Measurements from ENCODE around the gene CHSY3.

DNA sequence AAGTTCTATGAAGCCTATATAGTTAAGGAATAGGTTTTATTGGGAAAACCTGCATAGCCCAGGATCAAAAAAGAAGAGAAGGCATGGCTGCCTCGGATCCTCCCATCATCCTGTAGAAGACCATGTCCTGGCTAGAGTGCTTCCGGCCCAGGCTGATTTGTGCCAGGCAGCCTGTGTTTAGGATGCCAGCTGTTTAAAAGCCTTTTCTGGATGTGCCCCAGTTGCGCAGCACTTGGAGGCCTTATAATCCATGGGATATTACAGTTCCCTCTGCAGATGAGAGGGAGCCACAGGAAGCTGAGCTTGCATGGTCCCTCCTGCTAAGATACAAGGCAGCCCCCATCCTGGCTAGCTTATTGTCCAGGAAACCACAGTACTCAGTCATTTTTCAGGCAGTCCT is 97.9 kb downstream of the CHSY3 start:
- TF ChIP-seq, protein P1, sequence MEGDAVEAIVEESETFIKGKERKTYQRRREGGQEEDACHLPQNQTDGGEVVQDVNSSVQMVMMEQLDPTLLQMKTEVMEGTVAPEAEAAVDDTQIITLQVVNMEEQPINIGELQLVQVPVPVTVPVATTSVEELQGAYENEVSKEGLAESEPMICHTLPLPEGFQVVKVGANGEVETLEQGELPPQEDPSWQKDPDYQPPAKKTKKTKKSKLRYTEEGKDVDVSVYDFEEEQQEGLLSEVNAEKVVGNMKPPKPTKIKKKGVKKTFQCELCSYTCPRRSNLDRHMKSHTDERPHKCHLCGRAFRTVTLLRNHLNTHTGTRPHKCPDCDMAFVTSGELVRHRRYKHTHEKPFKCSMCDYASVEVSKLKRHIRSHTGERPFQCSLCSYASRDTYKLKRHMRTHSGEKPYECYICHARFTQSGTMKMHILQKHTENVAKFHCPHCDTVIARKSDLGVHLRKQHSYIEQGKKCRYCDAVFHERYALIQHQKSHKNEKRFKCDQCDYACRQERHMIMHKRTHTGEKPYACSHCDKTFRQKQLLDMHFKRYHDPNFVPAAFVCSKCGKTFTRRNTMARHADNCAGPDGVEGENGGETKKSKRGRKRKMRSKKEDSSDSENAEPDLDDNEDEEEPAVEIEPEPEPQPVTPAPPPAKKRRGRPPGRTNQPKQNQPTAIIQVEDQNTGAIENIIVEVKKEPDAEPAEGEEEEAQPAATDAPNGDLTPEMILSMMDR (IDR thresholded peaks at IDR 0.05; ENCODE audit: low read length): no peak
- TF ChIP-seq EZH2 (IDR thresholded peaks at IDR 0.05; ENCODE audit: borderline replicate concordance, low read length): no peak

All from OCI-LY1 (cell line).